Daoy (cell line): ENCODE results near the gene PJA1. TPM values are rescaled to one million over a fixed set of nuclear protein-coding genes. Genes with fewer than 3 reads are reported as not detected.

Experiments used
- DNase-seq: peaks from one replicate; pipeline ENCODE4 v3.0.0-alpha.2; 2015; ENCODE audit warnings: low read depth
- total RNA-seq: library from RNA; depleted of rRNA; stranded (reverse); fragments of >200 nt; shearing (Covaris generic); gene quantifications from 2 replicates; pipeline ENCODE4 v1.2.3, GENCODE V29; 2014; rRNA removed

PJA1 gene, protein sequence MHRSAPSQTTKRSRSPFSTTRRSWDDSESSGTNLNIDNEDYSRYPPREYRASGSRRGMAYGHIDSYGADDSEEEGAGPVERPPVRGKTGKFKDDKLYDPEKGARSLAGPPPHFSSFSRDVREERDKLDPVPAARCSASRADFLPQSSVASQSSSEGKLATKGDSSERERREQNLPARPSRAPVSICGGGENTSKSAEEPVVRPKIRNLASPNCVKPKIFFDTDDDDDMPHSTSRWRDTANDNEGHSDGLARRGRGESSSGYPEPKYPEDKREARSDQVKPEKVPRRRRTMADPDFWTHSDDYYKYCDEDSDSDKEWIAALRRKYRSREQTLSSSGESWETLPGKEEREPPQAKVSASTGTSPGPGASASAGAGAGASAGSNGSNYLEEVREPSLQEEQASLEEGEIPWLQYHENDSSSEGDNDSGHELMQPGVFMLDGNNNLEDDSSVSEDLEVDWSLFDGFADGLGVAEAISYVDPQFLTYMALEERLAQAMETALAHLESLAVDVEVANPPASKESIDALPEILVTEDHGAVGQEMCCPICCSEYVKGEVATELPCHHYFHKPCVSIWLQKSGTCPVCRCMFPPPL
- total RNA-seq: 37.5 and 45.3 TPM in 2 replicates

DNA sequence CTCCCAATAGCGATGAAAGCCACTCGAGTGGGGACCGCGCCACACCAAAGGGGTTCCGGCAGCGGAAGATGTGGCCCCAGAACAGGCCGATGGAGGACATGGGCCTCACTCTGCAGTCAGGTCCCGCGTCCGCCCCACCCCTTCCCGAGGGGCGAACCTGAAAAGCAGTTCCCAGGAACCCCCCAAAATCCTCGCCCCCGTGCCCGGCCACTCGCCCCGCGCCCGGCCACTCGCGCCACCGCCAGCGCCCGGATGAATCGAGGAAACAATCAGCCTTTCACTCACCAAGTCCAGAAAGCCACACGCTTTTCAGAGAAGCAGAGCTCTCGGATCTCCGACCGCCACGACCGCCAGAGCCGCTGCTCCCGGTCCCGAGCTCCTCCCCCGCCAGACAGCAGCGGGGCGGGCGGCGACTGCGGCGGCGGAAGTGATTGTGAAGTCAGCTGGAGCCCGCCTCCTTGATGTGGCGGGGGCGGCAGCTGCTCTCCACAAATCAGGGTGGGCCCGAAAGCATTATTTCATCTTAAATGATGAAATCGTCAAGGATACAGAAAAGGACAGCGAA, at the start of gene PJA1:
PJA1 (minus strand) TSS at position 367 of the 565 bp plus-strand sequence. CDS start 2,380 bp downstream, outside the sequence.
- DNase-seq: peak; percentile 75

DNA sequence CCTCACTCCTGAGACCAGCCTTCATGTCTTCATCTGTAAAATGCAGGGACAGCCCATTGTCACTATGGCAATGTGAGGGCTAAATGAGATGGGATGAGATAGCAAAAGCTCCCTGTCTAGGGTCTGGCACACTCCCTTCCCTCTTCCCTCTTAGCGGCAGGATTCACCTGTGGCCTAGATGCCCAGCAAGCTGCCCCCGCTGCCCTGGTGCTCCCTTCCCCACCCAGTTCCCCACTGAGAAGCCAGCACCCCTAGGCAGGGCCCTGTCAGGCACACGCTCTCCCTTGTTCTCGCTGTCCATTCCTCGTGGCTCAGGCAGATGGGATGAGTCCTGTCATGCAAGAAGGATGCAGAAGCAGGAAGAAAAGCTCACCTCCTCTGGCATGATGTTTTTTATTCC, 49.2 kb upstream of the PJA1 start:
- DNase-seq: no peak

DNA sequence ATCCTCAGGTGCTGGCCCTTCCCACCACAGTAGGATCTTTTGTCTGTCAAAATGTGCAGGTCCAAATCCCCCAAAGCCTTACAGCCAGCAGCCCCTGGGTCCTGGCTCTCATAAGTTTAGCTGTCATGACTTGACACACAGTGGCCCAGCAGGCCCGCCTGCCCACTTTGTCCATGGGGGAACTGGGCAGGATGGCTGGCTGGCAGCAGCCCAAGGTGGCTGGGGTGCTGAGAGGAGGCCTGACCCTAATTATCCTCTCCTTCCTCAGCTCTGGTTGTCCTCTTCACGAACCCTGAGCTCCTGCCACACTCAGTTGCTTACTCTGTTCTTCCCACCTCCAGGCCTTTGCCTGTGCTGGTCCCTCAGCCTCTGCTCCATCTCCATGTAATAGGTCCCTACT, 46.4 kb upstream of the PJA1 start:
- DNase-seq: no peak

GRCh38 chrX:69210581-69210980, 45.3 kb upstream of the PJA1 start:
- DNase-seq: no peak

GRCh38 chrX:69207216-69207615, 42.0 kb upstream of the PJA1 start:
- no peak for DNase-seq

- DNase-seq: no peak
Measured at GRCh38 chrX:69203638-69204037, 38.4 kb upstream of the PJA1 start.

DNA sequence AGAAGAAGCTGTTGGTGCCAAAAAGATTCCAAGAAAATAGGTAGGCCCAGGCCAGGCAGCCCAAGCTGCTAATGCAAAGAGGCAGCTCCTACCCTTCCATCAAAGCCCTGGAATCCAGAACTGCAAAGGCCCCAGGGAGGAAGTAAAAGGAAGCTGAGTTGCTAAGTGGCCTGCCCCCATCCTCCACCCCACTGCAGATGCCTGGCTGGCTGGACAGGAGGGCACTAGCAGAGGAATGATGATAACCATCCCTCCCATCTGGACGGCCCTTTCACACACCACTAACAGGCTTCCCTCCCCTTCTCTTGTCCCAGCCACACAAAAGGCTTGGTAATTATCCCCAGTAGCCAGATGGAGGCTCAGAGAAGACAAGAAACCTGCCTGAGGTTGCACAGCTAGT, 32.4 kb upstream of the PJA1 start:
- DNase-seq: no peak

DNA sequence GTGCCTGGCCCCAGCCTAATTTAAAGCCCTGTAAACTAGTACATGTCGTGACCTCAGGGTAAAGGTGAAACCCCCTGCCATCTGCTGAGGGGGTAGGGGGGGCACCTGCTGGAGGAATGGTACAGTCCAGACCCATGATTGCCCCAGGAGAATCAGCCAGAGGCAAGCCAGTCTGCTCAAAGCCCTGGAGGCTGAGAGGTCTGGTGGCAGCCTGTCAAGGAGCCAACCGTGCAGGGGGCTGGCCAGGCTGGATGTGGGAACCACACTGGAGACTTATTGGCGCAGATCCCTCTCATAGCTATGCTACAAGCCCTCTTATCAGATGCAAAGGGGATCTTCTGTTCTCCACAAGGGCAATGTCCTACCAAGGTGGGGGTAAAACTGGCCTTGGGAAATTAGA, 31.4 kb upstream of the PJA1 start:
- DNase-seq: no peak

DNA sequence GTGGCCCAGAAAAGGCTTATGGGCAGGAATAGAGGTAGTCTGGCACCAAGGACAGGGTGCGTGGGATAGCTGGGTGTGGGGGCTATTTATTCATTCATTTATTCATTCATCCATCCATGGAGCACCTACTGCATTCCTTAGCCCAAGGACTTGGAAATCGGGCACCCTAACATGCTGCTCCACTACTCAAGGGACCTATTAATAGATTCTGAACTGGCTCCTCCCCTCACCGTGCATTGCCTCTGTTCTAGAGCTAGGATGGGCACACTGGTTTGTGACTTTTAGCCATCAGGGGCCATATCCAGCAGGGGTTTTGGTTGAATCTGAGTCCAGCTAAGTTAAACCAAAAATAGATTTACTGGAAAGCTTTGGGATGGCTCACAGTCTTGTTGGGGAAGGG, 30.6 kb upstream of the PJA1 start:
- no peak for DNase-seq

- DNase-seq: no peak
Measured at GRCh38 chrX:69195192-69195591, 29.9 kb upstream of the PJA1 start.

DNA sequence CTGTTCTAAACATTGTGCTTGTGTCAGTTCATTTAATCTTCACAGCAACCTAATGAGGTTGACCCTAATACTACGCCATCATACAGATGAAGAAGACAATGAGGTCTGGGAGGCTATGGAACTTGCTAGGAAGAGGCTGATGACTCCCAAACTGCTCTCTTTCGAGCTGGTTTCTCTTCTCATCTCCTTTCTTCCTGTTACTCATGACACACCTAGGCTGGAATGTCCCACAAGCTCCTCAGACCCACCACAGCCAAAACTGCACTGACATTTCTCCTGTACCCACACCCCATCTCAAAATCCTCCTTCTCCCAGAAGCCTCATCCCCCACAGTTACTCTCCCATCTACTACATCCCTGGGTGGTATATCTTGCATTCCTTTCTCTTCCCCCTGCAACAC, 27.4 kb upstream of the PJA1 start:
- no peak for DNase-seq

DNA sequence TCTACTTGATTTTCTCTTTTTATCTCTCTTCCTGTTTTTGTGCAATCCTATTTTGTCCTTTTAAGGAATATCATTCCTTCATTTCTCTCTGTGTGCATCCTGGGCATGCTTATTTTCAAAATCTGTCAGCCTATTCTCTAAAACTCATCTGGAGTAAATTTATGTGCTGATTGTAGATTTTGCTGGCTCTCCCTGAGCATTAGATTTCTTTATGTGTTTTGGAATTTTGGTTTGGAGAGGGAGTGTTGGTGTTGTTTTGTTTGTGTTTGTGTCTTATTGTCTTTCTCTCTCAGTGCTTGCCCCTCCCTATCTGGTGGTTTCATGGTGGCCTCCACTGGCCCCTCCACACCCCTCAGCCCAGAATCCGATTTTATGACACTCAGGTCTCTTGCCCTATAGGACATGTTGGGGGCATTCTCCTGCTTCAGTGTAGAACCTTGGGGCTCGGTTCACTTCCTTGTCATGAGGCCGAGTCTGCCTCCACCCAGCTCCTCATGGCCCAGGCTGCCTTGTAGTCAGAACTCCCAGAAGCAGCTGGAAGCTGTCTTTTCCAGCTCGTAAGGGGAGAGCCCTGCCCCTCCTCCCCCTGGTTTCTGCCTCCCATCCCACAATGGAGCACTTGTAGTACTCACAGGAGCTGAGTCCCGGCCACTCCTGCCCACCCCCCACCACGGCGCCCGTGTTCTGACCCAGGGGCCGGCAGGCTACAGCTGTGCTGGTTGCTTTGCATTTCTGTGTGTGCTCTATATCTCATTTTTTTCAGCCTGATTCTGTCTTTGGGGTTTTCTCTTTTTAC, 24.5 kb upstream of the PJA1 start:
- no peak for DNase-seq

GRCh38 chrX:69186651-69187050, 21.4 kb upstream of the PJA1 start:
- DNase-seq: no peak

- DNase-seq: no peak
Measured at GRCh38 chrX:69185886-69186285, 20.6 kb upstream of the PJA1 start.

DNA sequence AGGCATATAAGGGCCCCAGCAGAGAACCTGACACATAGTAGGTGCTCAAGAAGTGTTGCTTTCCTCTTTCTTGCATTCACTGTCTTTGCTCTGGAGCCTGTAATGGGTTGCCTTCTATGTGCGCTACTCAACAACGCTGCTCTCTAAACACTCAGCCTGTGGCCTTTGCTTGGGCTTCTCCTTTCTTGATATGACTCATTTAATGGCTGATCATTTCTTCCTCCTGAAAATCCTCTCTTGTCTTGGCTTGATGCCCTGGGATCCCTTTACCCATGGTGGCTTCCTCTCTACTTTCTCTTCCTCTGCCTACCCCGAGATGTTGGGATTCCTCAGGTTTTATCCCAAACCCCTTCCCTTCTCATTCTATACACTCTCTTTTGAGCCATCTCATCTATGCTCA, 19.9 kb upstream of the PJA1 start:
- peak; percentile 10 for DNase-seq

DNA sequence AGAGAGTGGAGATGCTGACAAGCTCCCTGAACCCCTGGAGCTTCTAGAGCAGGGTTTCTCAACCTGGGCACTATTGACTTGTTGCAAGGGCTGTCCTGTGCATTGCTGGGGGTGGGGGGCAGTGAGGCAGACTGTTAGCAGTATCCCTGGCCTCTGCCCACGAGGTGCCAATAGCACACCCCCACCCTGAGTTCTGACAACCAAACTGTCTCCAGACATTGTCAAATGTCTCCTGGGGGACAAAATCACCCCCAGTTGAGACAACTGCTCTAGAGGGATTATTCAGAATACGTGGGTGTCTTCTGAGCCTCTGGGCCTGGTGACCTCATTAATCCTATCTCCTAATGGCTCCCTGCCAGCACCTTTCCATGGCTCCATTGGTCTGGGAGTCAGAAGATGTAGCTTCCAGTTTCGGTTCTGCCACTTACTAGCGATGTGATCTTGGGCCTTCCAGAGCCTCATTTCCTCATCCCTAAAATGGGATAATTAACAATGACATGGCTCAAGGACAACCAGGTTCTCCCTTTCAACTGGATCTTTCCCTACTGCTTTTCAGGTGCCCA, 17.6 kb upstream of the PJA1 start:
- DNase-seq: peak; percentile 18

DNA sequence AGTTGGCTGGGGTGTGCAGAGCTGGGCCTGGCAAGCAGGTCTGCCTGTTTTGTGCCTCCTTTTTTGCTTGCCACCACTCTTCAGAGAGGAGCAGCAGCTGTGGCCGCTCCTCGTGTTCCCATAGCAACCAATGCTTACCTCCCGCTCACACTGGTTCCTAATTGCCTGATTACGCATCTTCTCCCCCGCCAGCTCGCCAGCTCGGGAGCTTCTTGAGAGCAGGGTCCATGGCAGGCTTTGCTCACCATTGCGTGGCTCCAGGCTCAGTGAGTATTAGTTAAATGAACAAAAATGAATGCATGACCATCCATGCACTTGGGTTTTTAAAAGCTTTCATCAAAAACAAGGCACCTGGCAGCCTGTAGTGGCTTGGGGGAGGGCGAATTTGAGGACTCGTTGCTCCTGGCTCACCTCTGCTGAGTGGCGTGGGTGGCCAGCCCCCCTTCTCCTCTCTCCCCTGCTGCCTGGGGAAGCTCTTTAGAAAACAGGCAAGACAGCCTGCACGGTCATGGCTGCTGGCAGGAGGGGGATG, 14.2 kb upstream of the PJA1 start:
- DNase-seq: peak; percentile 27

DNA sequence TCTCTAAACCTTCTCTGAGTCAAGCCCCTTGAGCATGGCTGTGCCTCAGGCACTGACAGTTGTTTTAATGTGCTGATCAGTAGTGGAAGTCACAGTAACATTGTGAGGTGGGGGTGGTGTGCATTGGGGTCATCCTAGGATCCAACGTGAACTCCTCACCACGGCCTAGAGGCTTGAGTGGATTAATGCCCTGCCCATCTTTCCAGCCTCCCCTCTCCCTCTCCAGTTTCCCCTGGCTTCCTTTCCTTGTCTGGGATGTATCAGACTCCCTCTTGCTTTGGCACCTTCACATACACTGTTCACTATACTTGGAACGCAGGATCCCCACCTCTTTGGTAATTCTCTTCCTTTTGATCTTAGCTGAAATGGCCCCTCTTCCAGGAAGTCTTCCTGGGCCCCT, 13.3 kb upstream of the PJA1 start:
- no peak for DNase-seq

- no peak for DNase-seq
Measured at GRCh38 chrX:69177511-69178162, 12.4 kb upstream of the PJA1 start.

DNA sequence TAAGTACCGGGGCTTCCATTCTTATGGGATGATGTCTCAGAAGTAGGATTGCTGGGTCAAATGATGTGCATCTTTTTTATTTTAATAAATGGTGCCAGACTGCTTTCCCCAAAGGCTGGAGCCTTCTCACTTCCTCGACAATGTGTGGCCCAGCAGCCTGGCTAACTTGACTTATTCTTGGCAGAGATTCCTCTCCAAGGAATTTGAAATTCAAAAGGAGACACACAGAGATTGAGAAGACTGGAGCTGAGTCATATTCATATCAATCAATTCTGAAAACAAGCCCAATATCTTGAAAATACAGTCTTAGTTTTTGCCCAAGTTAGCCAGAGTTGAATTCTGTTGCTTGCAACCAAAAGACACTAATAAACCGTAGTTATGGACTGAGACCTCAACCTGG, 10.8 kb upstream of the PJA1 start:
- DNase-seq: no peak

DNA sequence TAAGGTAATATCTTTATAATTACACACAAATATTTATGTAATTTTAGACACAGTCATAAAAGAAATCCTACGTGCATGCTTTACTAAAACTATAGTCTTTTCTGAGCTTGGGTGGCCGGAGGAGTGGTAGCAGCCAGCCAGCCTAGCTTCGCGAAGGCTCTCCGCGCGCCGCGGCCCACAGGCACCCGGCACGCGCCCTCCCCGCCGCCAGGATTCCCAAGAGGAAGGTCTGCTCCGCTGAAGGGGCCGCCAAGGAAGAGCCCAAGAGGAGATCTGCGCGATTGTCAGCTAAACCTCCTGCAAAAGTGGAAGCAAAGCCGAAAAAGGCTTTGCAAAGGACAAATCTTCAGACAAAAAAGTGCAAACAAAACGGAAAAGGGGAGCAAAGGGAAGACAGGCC, 8.7 kb upstream of the PJA1 start:
- DNase-seq: no peak
